DMS53 treated with DMSO at 0.1 percent for 48 hours (cell line): ENCODE data around the gene NKAPL.
"Not testable (repeated sequence)": the region's sequence is repeated elsewhere in the genome, so short reads cannot be mapped to it uniquely, and the experiment has no call there.

Source experiments
- DNase-seq: peaks from one replicate; lab custom pipeline; 2025; ENCODE audit not compliant: unreplicated experiment; lab: John Stamatoyannopoulos, UW

Gene NKAPL

DNA sequence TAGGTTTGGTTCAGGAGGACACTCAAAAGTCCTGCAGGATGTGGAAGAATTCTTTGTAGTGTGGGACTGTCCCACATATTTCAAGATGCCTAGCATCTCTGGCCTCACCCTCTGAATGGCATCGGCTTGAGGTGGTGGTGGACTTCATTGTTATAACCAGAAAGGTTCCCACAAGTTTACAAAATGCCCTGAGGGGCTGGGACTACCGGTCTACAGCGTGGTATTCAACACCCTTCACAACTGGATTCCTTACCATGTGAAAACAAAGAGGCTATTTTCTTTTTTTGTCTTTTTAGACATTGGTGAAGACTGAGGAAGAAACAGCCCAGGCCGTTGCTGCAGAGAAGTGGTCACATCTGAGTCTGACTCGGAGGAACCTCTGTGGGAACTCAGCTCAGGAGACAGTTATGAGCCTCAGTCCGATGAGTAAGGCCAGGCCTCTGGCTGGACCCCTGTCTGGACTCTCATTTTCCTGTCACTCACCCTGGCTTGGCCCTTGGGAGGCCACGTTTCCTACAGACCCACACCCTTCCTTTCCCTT, 37.5 kb downstream of the NKAPL start:
- DNase-seq, result no peak

DNA sequence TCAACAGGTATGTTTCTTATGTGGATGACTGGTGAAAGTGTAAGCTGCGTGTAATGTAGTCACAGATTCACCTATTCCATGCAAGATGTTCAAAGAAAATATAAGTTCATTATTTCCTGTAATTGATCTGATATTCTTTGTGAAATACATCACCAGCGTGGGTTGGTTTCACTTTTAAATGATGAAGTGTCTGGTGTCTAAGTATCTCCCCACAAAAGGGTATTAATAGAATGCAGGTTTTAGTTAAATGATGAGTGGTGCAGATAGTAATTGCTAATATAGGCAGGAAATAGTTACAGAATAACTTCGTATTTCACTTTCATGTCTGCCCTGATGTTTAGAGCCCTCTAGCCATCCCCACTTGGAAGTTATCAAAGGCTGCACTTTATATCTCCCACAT, 44.5 kb downstream of the NKAPL start:
- no peak for DNase-seq

DNA sequence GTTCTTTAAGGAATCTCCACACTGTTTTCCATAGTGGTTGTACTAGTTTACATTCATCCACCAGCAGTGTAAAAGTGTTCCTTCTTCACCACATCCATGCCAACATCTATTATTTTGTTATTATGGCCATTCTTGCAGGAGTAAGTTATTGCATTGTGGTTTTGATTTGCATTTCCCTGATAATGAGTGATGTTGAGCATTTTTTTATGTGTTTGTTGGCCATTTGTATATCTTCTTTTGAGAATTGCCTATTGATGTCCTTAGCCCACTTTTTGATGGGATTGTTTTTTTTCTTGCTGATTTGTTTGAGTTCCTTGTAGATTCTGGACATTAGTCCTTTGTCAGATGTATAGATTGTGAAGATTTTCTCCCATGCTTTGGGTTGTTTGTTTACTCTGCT, 47.3 kb downstream of the NKAPL start:
- DNase-seq, result not testable (repeated sequence)
